Panc1 (cell line): Measurements from ENCODE around the gene KRTAP1-1. TPM values are rescaled to one million over a fixed set of nuclear protein-coding genes. Genes with fewer than 3 reads are reported as not detected.

Experiments
- ATAC-seq: fragments of 200-7000 bp; cut with Tn5 transposase; 2 replicates; pipeline ENCODE4 v1.9.1; 2020; ENCODE audit warnings: mild to moderate bottlenecking, moderate library complexity
- BruUV-seq: library from RNA; stranded (reverse); fragments of 400-500 nt; replicated peaks from 2 replicates; lab custom pipeline; 2021; lab: Mats Ljungman, UMichigan
- CTCF ChIA-PET: fragments of 300-600 bp; sonication (Branson Sonifier 250); formaldehyde crosslinking; loops from one replicate; lab custom pipeline; 2022; ENCODE audit warnings: antibody characterized with exemption; lab: Charles Lee
- POLR2A ChIA-PET: fragments of 300-600 bp; sonication (Branson Sonifier 250); formaldehyde crosslinking; loops from one replicate; lab custom pipeline; 2022; ENCODE audit warnings: antibody characterized with exemption; lab: Charles Lee
- DNase-seq: peaks from one replicate; pipeline ENCODE4 v3.0.0-alpha.2; 2010; ENCODE audit warnings: low read depth, low spot score
- H3K27ac ChIP-seq: 2 replicates; pipeline ENCODE4 v1.5.1; 2011; ENCODE audit warnings: mild to moderate bottlenecking, low read length, inconsistent platforms
- H3K27me3 ChIP-seq: fragments of 200-500 bp; sonication (Bioruptor generic); 2 replicates; pipeline ENCODE4 v1.6.0; 2014; ENCODE audit warnings: low read length, inconsistent platforms; ENCODE audit not compliant: control insufficient read depth, insufficient read depth
- H3K36me3 ChIP-seq: fragments of 200-500 bp; sonication (Bioruptor generic); 2 replicates; pipeline ENCODE4 v1.5.1; 2014; ENCODE audit warnings: inconsistent platforms, mild to moderate bottlenecking, low read length, moderate library complexity; ENCODE audit not compliant: control insufficient read depth, insufficient read depth
- H3K4me1 ChIP-seq: 2 replicates; pipeline ENCODE4 v1.5.1; 2011; ENCODE audit warnings: inconsistent platforms, mild to moderate bottlenecking, low read length, moderate library complexity; ENCODE audit not compliant: control insufficient read depth, insufficient read depth
- H3K4me3 ChIP-seq, 2 experiments: 2 replicates each; pipeline ENCODE4 v1.5.1; 2011 to 2012; ENCODE audit warnings: low read depth in 2 of 2, low read length in 2 of 2, mild to moderate bottlenecking in 2 of 2, inconsistent platforms in 1 of 2, moderate library complexity in 1 of 2
- H3K9me3 ChIP-seq: fragments of 200-500 bp; sonication (Bioruptor generic); 2 replicates; pipeline ENCODE4 v1.5.1; 2014; ENCODE audit warnings: low read depth, mild to moderate bottlenecking, inconsistent platforms, low read length, moderate library complexity; ENCODE audit not compliant: control insufficient read depth, insufficient read depth
- CTCF ChIP-seq: fragments of 450-650 bp; IDR thresholded peaks from 2 replicates; pipeline ENCODE4 v1.5.1; 2017; ENCODE audit warnings: mild to moderate bottlenecking
- POLR2AphosphoS5 ChIP-seq: IDR thresholded peaks from 2 replicates; pipeline ENCODE4 v1.6.1; 2012; ENCODE audit warnings: mild to moderate bottlenecking, low read depth, low read length, moderate library complexity
- REST ChIP-seq, 2 experiments: IDR thresholded peaks; 2 replicates each; pipeline ENCODE4 v1.6.1; 2011 to 2012; ENCODE audit warnings: low read depth in 2 of 2, control low read depth in 1 of 2, low read length in 1 of 2, mild to moderate bottlenecking in 1 of 2, moderate library complexity in 1 of 2; ENCODE audit not compliant: insufficient read depth in 1 of 2
- SIN3A ChIP-seq: IDR thresholded peaks from 2 replicates; pipeline ENCODE4 v1.6.1; 2012; ENCODE audit warnings: low read depth, mild to moderate bottlenecking, low read length, moderate library complexity, borderline replicate concordance; ENCODE audit not compliant: insufficient read depth
- TCF7L2 ChIP-seq: IDR thresholded peaks from 2 replicates; pipeline ENCODE4 v1.6.1; 2011; ENCODE audit warnings: mild to moderate bottlenecking, low read depth, low read length, inconsistent platforms
- in situ Hi-C: cut with HindIII; loops from 2 replicates; pipeline ENCODE4 v1.10.0; 2016; ENCODE audit warnings: low sequenced_read_pairs, low pct_unique_long_range_greater_than_20kb
- intact Hi-C: fragments of 100-400 bp; cut with micrococcal nuclease; formaldehyde crosslinking; loops from one replicate; pipeline ENCODE4 v1.10.0; 2022; ENCODE audit not compliant: unreplicated experiment
- total RNA-seq: library from RNA; stranded (reverse); gene quantifications from one replicate; pipeline ENCODE4 v1.2.1, GENCODE V29; 2021; ENCODE audit not compliant: unreplicated experiment

KRTAP1-1 gene
- total RNA-seq, 1 experiment from 2014 or later, result not detected

GRCh38 chr17:41073676-41074075 is 32.4 kb upstream of the KRTAP1-1 start:
- no TSS peak for BruUV-seq
- POLR2A ChIA-PET, result no interaction called here

GRCh38 chr17:41071606-41072360 is 30.5 kb upstream of the KRTAP1-1 start:
- intact Hi-C loops (no loop called here), in situ Hi-C loops (no loop called here)
- Histone ChIP-seq H3K27me3 (0 out of 2 replicates have a peak, but pooled peaks cover under 1% of the 10 kb centered on the region), H3K36me3 (no peaks in the 10 kb centered on the region), H3K27ac (no peak overlapping the region), H3K9me3 (no peaks in the 10 kb centered on the region), H3K4me3 (no peak overlapping the region), H3K4me1 (no peaks in the 10 kb centered on the region)
- TF ChIP-seq SIN3A (no peak), CTCF (no peak), POLR2AphosphoS5 (no peak), REST (IDR thresholded peaks at IDR 0.05; ENCODE audit: insufficient read depth in 1 of 2, low read depth in 2 of 2, low read length in 1 of 2) (no peak), TCF7L2 (no peak)
- DNase-seq (no peak), ATAC-seq (no peak)
- CTCF ChIA-PET, result no interaction called here
- no TSS peak for BruUV-seq
- POLR2A ChIA-PET, result no interaction called here

More at GRCh38 chr17:41073676-41074075, 32.4 kb upstream of the KRTAP1-1 start:
- Histone ChIP-seq H3K9me3 (no peaks in the 10 kb centered on the region), H3K4me1 (no peaks in the 10 kb centered on the region), H3K36me3 (no peaks in the 10 kb centered on the region), H3K27me3 (0 out of 2 replicates have a peak, but pooled peaks cover 2% of the 10 kb centered on the region), H3K4me3 (no peak overlapping the region), H3K27ac (no peak overlapping the region)
- DNase-seq (no peak), ATAC-seq (no peak)
- in situ Hi-C loops, result no loop called here
- TF ChIP-seq SIN3A, result no peak
- TF ChIP-seq CTCF, result no peak
- TF ChIP-seq TCF7L2, result no peak
- no peak for TF ChIP-seq POLR2AphosphoS5
- TF ChIP-seq REST (IDR thresholded peaks at IDR 0.05; ENCODE audit: insufficient read depth in 1 of 2, low read depth in 2 of 2, low read length in 1 of 2), result no peak
- intact Hi-C loops, result no loop called here
- CTCF ChIA-PET, result interaction anchor here (0.5 kb wide), 1 partner anchor 9 kb away, joined by 3 read pairs; no protein-coding TSS in a partner anchor
